ENCODE data around the gene MACROH2A2.

Gene MACROH2A2

GRCh38 chr10:70130878-70131559 is 78.4 kb downstream of the MACROH2A2 start:
- no peak for TF ChIP-seq CTCF (IDR thresholded peaks at IDR 0.05; ENCODE audit: low read depth, low read length)
- peak overlapping the region; percentile 83 for H3K4me3 ChIP-seq (ENCODE audit: low read depth, low read length)

GRCh38 chr10:70131560-70131937 is 78.9 kb downstream of the MACROH2A2 start:
- peak overlapping the region; percentile 83 for H3K4me3 ChIP-seq (ENCODE audit: low read depth, low read length)
- TF ChIP-seq CTCF (IDR thresholded peaks at IDR 0.05; ENCODE audit: low read depth, low read length) = no peak

GRCh38 chr10:70132098-70133029 is 79.7 kb downstream of the MACROH2A2 start, which contains the start of gene AIFM2:
AIFM2 (minus strand) TSS chr10:70132825; CDS start chr10:70124084, 8,741 bp downstream.
- H3K4me3 ChIP-seq (ENCODE audit: low read depth, low read length) = peak within 1 kb of the TSS; percentile 83
- no peak for TF ChIP-seq CTCF (IDR thresholded peaks at IDR 0.05; ENCODE audit: low read depth, low read length)

- no peak overlapping the region for H3K4me3 ChIP-seq (ENCODE audit: low read depth, low read length)
- TF ChIP-seq CTCF (IDR thresholded peaks at IDR 0.05; ENCODE audit: low read depth, low read length) = no peak
Measured at GRCh38 chr10:70135046-70135445, 82.4 kb downstream of the MACROH2A2 start.

- no peak overlapping the region for H3K4me3 ChIP-seq (ENCODE audit: low read depth, low read length)
- no peak for TF ChIP-seq CTCF (IDR thresholded peaks at IDR 0.05; ENCODE audit: low read depth, low read length)
Measured at GRCh38 chr10:70135684-70136083, 83.0 kb downstream of the MACROH2A2 start.

- TF ChIP-seq CTCF (IDR thresholded peaks at IDR 0.05; ENCODE audit: low read depth, low read length) = no peak
- H3K4me3 ChIP-seq (ENCODE audit: low read depth, low read length) = no peak overlapping the region
Measured at GRCh38 chr10:70137135-70137534, 84.5 kb downstream of the MACROH2A2 start.
